GM18868 (cell line): ENCODE measurements around the gene STAG3.
"Not testable (repeated sequence)": the region's sequence is repeated elsewhere in the genome, so short reads cannot be mapped to it uniquely, and the experiment has no call there.

ENCODE experiments used
- ATAC-seq: cut with Tn5 transposase; IDR thresholded peaks from one replicate; pipeline ENCODE4 v1.9.1; 2021; ENCODE audit warnings: mild to moderate bottlenecking, moderate library complexity; ENCODE audit not compliant: unreplicated experiment

STAG3 gene

GRCh38 chr7:100209493-100209892 is 31.8 kb downstream of the STAG3 start:
- ATAC-seq = no peak

- no peak for ATAC-seq
These were observed 33.1 kb downstream of the STAG3 start for GRCh38 chr7:100210805-100211204.

GRCh38 chr7:100211342-100211780 is 33.6 kb downstream of the STAG3 start:
- peak; percentile 70 for ATAC-seq

GRCh38 chr7:100212631-100213286 is 35.0 kb downstream of the STAG3 start:
- no peak for ATAC-seq

GRCh38 chr7:100213672-100214071 is 36.0 kb downstream of the STAG3 start:
- ATAC-seq = no peak

GRCh38 chr7:100214356-100214755 is 36.6 kb downstream of the STAG3 start:
- not testable (repeated sequence) for ATAC-seq

GRCh38 chr7:100215895-100216294 is 38.2 kb downstream of the STAG3 start:
- no peak for ATAC-seq

GRCh38 chr7:100217934-100218333 is 40.2 kb downstream of the STAG3 start:
- peak; percentile 11 for ATAC-seq

GRCh38 chr7:100219271-100219737 is 41.6 kb downstream of the STAG3 start:
- no peak for ATAC-seq

- ATAC-seq = not testable (repeated sequence)
These were observed 42.3 kb downstream of the STAG3 start, which contains the start of gene PVRIG for GRCh38 chr7:100219801-100220585. PVRIG (plus strand) TSS chr7:100219949; CDS start chr7:100219971, 22 bp downstream.

GRCh38 chr7:100220586-100221230 is 43.0 kb downstream of the STAG3 start:
- no peak for ATAC-seq

- peak; percentile 51 for ATAC-seq
These were observed 43.6 kb downstream of the STAG3 start for GRCh38 chr7:100221231-100221718.

- ATAC-seq = no peak
These were observed 44.2 kb downstream of the STAG3 start for GRCh38 chr7:100221767-100222444.

GRCh38 chr7:100222445-100223132 is 44.9 kb downstream of the STAG3 start:
- ATAC-seq = no peak

GRCh38 chr7:100223376-100223927 is 45.7 kb downstream of the STAG3 start:
- not testable (repeated sequence) for ATAC-seq

- not testable (repeated sequence) for ATAC-seq
These were observed 47.2 kb downstream of the STAG3 start for GRCh38 chr7:100224891-100225290.

GRCh38 chr7:100234660-100235317 is 57.1 kb downstream of the STAG3 start:
- ATAC-seq = not testable (repeated sequence)

GRCh38 chr7:100239975-100240374 is 62.3 kb downstream of the STAG3 start:
- not testable (repeated sequence) for ATAC-seq

GRCh38 chr7:100243385-100243784 is 65.7 kb downstream of the STAG3 start:
- peak; percentile 67 for ATAC-seq
